Spleen (tissue), 11 donors: ENCODE measurements around the gene HOTAIR. TPM values are rescaled to one million over a fixed set of nuclear protein-coding genes. Genes with fewer than 3 reads are reported as not detected.

ENCODE experiments used
- DNase-seq: peaks from one replicate; pipeline ENCODE4 v3.0.0-alpha.2; 2020
- H3K27ac ChIP-seq, 8 donors: fragments of 200-600 bp; sonication (generic) in 7 of 8; 1 replicate in 4 of 8; 2 replicates in 4 of 8; pipeline versions ENCODE4 v1.5.0 to v1.8.0; 2016 to 2021; ENCODE audit warnings: inconsistent platforms in 4 of 8, mild to moderate bottlenecking in 4 of 8, moderate library complexity in 1 of 8
- H3K27me3 ChIP-seq, 7 donors: fragments of 200-600 bp; sonication (generic) in 6 of 7; replicated peaks in 1 of 7; 1 replicate in 4 of 7; 2 replicates in 3 of 7; pipeline versions ENCODE4 v1.5.0 to v1.8.0; 2016 to 2021; ENCODE audit warnings: inconsistent platforms in 3 of 7, mild to moderate bottlenecking in 1 of 7
- H3K36me3 ChIP-seq, 6 donors: fragments of 200-600 bp; sonication (generic) in 5 of 6; 1 replicate in 4 of 6; 2 replicates in 2 of 6; pipeline versions ENCODE4 v1.5.0 to v1.8.0; 2016 to 2021; ENCODE audit warnings: inconsistent platforms in 2 of 6
- H3K4me1 ChIP-seq, 6 donors: fragments of 200-600 bp; sonication (generic) in 5 of 6; 1 replicate in 3 of 6; 2 replicates in 3 of 6; pipeline versions ENCODE4 v1.5.0 to v1.8.0; 2016 to 2021; ENCODE audit warnings: inconsistent platforms in 3 of 6
- H3K4me3 ChIP-seq, 8 donors: fragments of 200-600 bp; sonication (generic) in 7 of 8; 1 replicate in 4 of 8; 2 replicates in 4 of 8; pipeline versions ENCODE4 v1.5.0 to v1.8.0; 2016 to 2021; ENCODE audit warnings: inconsistent platforms in 4 of 8, mild to moderate bottlenecking in 4 of 8, moderate library complexity in 2 of 8
- H3K9me3 ChIP-seq, 8 donors: fragments of 200-600 bp; sonication (generic) in 7 of 8; 1 replicate in 4 of 8; 2 replicates in 4 of 8; pipeline versions ENCODE4 v1.5.0 to v1.8.0; 2016 to 2021; ENCODE audit warnings: inconsistent platforms in 4 of 8
- CTCF ChIP-seq, 11 experiments: fragments of 200-600 bp in 7 of 11; fragments of 450-650 bp in 4 of 11; sonication (generic) in 4 of 11; IDR thresholded peaks in 8 of 11; conservative IDR thresholded peaks in 3 of 11; 1 replicate in 7 of 11; 2 replicates in 4 of 11; pipeline versions ENCODE4 v1.4.0 to v1.8.0; 2016 to 2021; ENCODE audit warnings: antibody characterized with exemption in 11 of 11, inconsistent platforms in 4 of 11, mild to moderate bottlenecking in 1 of 11
- POLR2A ChIP-seq, 3 donors: fragments of 450-650 bp; IDR thresholded peaks; one replicate each; pipeline ENCODE4 v1.5.1; 2017; ENCODE audit warnings: antibody characterized with exemption in 3 of 3, mild to moderate bottlenecking in 1 of 3
- POLR2AphosphoS5 ChIP-seq, 3 donors: sonication (generic); formaldehyde crosslinking; IDR thresholded peaks; one replicate each; pipeline ENCODE4 v1.5.1; 2017; ENCODE audit warnings: antibody characterized with exemption in 3 of 3
- WGBS, 5 donors: extraction: QIAGEN DNeasy Blood & Tissue Kit in 3 of 5; methylation state at CpG; one replicate each; pipeline versions ENCODE4 v1.1.5 to v1.1.7; 2013 to 2018; 5-methylcytosine and 5-hydroxymethylcytosine counted together
- intact Hi-C: fragments of 100-400 bp; cut with DNase I; formaldehyde crosslinking; loops from one replicate; pipeline ENCODE4 v1.15.0; 2023; ENCODE audit warnings: low total_unique reads
- polyA plus RNA-seq, 3 donors: library from polyadenylated mRNA; stranded (reverse); fragments of 200-250 nt; gene quantifications; one replicate each; pipeline ENCODE4 v1.2.1, GENCODE V29; 2013
- total RNA-seq, 7 donors: library from RNA; depleted of rRNA in 3 of 7; stranded (reverse); fragments of >200 nt in 3 of 7; fragmentation: NEBNext Ultra II Directional in 4 of 7; extraction: Animal tissue kit (Norgen Biotek cat#: 25700) in 4 of 7; gene quantifications; one replicate each; pipeline versions ENCODE4 v1.1.0 to v1.2.1, GENCODE V29; 2016 to 2021
- donor health status: healthy with polysubstance abuse.
- donor health status: DM: no; HTN: no; CAD: no; lungs with moderate emphysema.
- donor health status: DM: no; HTN: no; CAD: no.
- donor health status: Bipolar disorder and iron deficiency.
- donor health status: healthy.
- donor health status: DM: no; HTN: no; CAD: no.
- donor health status: DM: yes; HTN: yes; CAD: no.

The HOTAIR gene
- total and polyA plus RNA-seq, 10 donors, result not detected

GRCh38 chr12:53968214-53969127, 6.3 kb downstream of the HOTAIR start:
- H3K4me3 ChIP-seq, result no peak overlapping the region
- TF ChIP-seq POLR2AphosphoS5 (IDR thresholded peaks at IDR 0.05) (no peak), POLR2A (IDR thresholded peaks at IDR 0.05) (no peak), CTCF (IDR thresholded peaks at IDR 0.05 in 8 of 11, conservative IDR thresholded peaks at IDR 0.05 in 3 of 11) (no peak)
- H3K4me1 ChIP-seq, result peaks cover 0 to 40% (median 25%) of the 10 kb centered on the region in 6 donors
- intact Hi-C loops, result no loop called here
- H3K27me3 ChIP-seq, result peaks cover 17 to 100% (median 99%) of the 10 kb centered on the region in 7 donors
- DNase-seq, result peak; percentile 45
- H3K36me3 ChIP-seq, result no peaks in the 10 kb centered on the region
- peaks cover 0 to 7% (median 0%) of the 10 kb centered on the region in 8 donors for H3K9me3 ChIP-seq
- WGBS, 5 donors, result 11 to 14% (median 12%) methylated on average over 24 of the region's 24 CpGs
- no peak overlapping the region for H3K27ac ChIP-seq

GRCh38 chr12:53967421-53967925, 7.3 kb downstream of the HOTAIR start:
- Histone ChIP-seq H3K4me1 (peaks cover 0 to 38% (median 24%) of the 10 kb centered on the region in 6 donors), H3K9me3 (no peaks in the 10 kb centered on the region), H3K27me3 (peaks cover 12 to 100% (median 99%) of the 10 kb centered on the region in 7 donors), H3K36me3 (no peaks in the 10 kb centered on the region), H3K27ac (no peak overlapping the region), H3K4me3 (no peak overlapping the region)
- TF ChIP-seq CTCF (IDR thresholded peaks at IDR 0.05 in 8 of 11, conservative IDR thresholded peaks at IDR 0.05 in 3 of 11) (no peak), POLR2AphosphoS5 (IDR thresholded peaks at IDR 0.05) (no peak), POLR2A (IDR thresholded peaks at IDR 0.05) (no peak)
- no peak for DNase-seq
- intact Hi-C loops, result no loop called here
- WGBS, 5 donors, result 4 to 10% (median 9%) methylated on average over 5 of the region's 5 CpGs

- no peak for TF ChIP-seq POLR2A (IDR thresholded peaks at IDR 0.05)
- no peak for TF ChIP-seq POLR2AphosphoS5 (IDR thresholded peaks at IDR 0.05)
- TF ChIP-seq CTCF (IDR thresholded peaks at IDR 0.05 in 8 of 11, conservative IDR thresholded peaks at IDR 0.05 in 3 of 11), result no peak
- H3K9me3 ChIP-seq, result no peaks in the 10 kb centered on the region
- peaks cover 12 to 100% (median 99%) of the 10 kb centered on the region in 7 donors for H3K27me3 ChIP-seq
- peak overlapping the region in 1 of 8 donors; percentile 28 for H3K4me3 ChIP-seq
- WGBS, 5 donors, result 7 to 13% (median 8%) methylated on average over 36 of the region's 36 CpGs
- H3K36me3 ChIP-seq, result no peaks in the 10 kb centered on the region
- intact Hi-C loops, result no loop called here
- DNase-seq, result peak; percentile 33
- no peak overlapping the region for H3K27ac ChIP-seq
- H3K4me1 ChIP-seq, result peaks cover 0 to 42% (median 24%) of the 10 kb centered on the region in 6 donors
Observed at GRCh38 chr12:53966385-53967133, 8.2 kb downstream of the HOTAIR start.
